ENCODE results near the gene CLCNKB.
"Not testable (repeated sequence)": the region's sequence is repeated elsewhere in the genome, so short reads cannot be mapped to it uniquely, and the experiment has no call there.

The CLCNKB gene

GRCh38 chr1:16061989-16062686 is 18.6 kb downstream of the CLCNKB start:
- not testable (repeated sequence) for DNase-seq

DNA sequence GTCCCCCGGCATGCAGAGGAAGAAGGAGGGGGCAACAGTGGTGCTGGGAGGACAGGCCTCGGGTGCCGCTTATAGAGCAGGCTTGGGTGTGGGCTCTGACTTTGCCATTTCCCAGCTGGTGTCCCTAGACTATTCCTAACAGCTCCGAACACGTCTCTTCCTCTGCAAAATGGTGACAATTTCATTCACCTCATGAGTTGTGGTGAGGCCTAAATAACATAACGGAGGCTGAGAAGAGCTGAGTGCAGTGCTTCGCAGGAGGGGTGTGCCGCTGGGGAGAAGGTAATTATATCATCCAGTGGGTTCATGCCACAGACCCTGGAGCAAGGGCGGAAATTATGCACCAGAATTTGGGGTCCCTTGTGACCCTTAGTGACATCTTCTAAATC is 19.1 kb downstream of the CLCNKB start:
- not testable (repeated sequence) for DNase-seq

GRCh38 chr1:16063226-16063829 is 19.7 kb downstream of the CLCNKB start:
- no peak for DNase-seq

GRCh38 chr1:16063921-16064320 is 20.3 kb downstream of the CLCNKB start:
- DNase-seq, result no peak

DNA sequence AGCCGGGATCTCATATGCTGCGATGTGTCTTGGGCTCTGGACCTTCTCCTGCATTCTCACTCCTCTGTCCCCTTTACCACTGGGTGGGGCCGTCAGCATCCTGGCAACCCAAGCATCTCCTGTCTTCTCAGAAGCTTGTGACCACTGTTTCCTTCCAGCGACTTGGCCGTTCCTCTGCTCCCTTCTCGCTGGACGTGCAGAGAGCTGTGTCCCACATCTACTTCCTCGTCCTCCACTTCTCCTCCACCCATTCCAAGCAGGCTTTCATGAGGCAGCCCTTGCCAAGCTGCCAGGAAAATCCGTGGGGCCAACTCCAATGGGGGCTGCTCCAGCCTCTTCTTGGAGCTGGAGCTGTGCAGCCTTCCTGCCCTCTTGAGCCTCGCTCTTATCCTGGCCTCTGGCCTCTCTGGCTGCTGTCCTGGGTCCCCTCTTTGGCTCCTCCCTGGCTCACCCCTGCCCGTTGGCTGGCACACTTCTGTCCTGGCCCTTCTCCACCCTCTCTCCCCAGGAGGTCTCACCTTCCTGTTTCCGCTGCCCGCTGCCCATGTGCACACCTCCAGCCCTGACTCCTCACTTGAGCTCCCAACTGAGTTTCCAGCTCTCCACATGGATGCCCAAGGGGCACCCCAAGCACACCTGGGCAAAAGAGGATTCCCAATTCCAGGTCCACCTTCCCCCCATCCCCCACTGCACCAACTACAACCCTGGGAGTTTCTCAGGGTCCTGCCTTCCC is 21.1 kb downstream of the CLCNKB start:
- no peak for DNase-seq

DNA sequence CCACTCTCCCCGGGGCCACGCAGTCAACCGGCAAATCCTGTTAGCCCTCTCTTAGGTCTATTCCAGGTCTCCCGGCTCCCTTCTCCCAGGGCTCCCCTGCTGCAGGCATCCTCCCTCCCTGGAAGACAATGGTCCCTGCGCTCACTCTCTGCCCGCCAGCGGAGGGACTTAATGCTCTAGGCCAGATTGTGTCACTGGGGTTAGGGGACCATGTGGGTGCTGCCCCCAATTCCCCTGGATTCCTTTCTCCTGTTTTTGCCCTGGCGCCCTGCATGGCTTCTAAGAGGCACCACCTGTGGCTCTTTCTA is 21.6 kb downstream of the CLCNKB start:
- no peak for DNase-seq

GRCh38 chr1:16066245-16066644 is 22.7 kb downstream of the CLCNKB start:
- DNase-seq, result no peak

- no peak for DNase-seq
Observed at GRCh38 chr1:16067127-16067768, 23.7 kb downstream of the CLCNKB start.

DNA sequence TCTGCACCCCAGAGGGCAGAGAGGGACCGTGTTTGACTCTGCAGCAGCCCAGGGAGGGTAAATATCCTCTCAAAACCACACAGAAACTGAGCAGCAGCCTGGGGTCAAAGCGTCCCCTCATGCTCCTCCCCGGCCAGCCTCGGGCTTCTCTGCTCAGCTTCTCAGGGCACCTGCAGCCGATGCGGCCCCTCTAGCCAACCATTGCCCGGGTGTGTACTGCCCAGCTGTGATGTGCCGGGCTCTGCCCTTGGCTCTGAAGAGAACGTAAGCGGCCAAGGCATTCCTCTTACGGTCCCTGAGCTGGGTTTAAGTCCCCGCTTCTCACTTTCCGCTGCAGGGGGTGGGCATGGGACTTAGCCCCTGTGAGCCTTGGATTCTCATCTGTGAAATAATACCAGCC is 24.4 kb downstream of the CLCNKB start:
- no peak for DNase-seq

GRCh38 chr1:16068356-16069270 is 25.0 kb downstream of the CLCNKB start:
- no peak for DNase-seq

DNA sequence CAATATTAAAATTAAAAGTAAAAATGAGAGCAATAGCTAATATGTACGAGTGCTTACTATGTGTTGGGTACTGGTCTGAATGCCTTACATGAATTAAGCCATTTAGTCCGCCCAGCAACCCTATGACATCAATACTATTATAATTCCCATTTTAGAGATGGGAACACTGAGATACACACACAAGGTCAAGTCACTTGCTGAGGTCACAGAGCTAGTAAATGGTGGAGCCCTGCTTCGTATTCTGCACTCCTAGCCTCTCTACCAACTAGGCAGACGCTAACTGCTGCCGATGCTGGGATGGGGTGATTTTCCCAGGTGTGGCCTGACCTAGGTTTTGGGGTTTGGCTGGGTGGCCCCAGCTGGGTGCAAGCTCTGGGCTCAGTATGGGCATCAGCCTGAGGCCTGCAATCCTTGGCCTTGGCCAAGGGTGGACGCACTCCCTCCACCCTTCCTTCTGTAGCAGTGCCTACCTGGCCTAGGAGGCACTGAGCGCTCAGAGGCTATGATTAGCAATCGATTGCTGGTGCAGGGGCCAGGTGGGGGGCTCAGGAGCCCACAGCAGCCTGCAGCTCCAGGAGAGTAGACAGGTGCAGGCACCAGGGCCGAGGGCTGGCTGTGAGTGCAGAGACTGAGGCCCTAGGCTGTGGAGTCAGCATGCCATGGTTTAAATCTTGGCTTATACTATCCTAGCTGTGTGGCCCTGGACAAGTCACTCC is 27.2 kb downstream of the CLCNKB start:
- DNase-seq, result no peak

GRCh38 chr1:16071614-16072013 is 28.0 kb downstream of the CLCNKB start:
- no peak for DNase-seq

GRCh38 chr1:16072095-16072494 is 28.5 kb downstream of the CLCNKB start:
- no peak for DNase-seq

DNA sequence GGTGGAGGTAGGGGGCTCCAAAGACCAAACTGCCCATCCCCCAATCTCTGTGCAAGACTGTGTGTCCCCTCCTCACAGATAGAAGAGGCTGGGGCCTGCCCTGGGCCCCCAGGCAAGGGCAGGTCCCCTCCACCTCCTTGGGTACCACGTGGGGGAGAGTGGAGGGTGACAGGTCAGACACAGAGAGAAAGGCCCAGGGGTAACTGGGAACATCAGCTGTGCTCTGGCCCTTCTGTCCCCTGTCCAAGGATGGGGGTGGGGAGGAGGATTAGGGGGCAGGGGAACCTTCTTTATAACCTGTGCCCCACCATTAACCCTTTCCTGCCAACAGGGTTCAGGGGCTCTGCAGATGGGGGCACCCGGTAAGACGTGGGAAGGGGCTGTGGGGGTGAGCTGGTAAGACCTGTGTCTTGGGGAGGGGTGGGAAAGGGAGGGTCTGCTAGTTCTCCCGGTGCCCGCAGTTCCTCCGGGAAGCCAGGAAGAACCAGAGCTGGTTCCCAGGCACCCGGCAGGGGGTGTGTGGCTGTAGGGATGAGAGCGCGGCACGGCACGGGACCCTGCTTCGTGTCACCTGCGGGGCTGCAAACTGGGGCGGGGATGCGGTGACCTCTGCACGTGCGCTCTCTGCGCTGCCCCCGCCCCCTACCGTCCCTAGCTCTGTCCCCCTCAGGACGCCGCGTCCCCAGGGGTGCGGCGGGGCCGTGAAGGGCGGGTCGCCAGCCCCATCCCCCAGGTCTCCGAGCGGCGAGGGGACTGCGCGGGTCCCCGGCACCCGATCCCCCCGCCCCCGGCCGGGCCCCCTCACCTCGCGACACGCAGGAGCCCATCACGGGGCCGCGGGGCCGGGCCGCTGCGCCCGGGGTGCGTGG is 29.3 kb downstream of the CLCNKB start:
- DNase-seq, result no peak

- DNase-seq, result no peak
Observed at GRCh38 chr1:16073490-16074119, 30.0 kb downstream of the CLCNKB start, which contains the start of gene FAM131C. Gene FAM131C (minus strand): TSS chr1:16073651. CDS start chr1:16073442, 209 bp downstream.

DNA sequence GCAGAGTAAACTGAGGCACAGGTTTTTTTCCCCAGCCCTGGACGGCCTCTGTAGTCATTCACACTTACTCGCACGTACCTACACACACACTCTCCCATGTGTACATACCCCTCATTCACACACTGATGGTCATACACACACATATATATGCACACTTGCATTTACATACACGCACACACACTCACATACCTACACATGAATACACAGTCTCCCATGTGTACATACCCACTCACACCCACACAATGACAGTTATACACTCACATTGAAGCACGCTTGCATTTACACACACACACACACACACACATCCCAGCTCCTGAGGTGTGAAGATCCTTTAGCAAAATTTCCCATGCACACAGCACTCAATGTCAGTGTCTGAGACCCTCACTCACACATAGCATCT is 30.6 kb downstream of the CLCNKB start:
- DNase-seq, result no peak

DNA sequence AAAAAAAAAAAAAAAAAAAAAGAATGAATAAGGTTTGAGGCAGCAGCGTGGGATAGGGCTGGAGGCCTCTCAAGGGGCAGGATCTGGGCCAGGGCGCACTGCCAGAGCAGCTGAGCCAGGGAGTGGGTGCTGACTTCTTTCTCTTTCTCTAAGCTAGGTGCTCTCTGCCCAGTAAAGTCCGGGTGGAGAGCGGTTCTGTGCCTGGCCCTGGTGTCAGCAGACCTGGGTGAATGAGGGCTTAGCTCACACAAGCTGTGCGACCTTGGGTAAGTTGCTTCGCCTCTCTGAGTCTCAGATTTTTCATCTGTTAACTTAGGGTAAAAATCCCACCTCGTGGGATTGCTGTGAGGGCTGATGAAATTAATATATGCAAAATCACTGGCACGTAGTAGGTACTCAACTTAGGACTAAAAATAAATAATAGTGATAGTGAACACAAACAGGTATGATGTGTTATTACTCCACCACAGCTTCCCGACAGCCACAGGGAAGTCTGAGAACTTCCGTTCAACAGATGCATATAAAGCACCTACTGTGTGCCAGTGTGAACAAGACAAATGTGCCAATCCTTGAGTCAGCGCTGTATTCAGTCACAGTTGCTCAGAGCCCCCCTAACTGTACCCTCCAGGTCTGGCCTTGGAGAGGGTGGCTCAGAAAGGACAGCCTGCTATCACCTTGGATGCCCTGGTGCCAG is 31.9 kb downstream of the CLCNKB start:
- peak in 1 of 2 experiments; percentile 43 for DNase-seq

DNA sequence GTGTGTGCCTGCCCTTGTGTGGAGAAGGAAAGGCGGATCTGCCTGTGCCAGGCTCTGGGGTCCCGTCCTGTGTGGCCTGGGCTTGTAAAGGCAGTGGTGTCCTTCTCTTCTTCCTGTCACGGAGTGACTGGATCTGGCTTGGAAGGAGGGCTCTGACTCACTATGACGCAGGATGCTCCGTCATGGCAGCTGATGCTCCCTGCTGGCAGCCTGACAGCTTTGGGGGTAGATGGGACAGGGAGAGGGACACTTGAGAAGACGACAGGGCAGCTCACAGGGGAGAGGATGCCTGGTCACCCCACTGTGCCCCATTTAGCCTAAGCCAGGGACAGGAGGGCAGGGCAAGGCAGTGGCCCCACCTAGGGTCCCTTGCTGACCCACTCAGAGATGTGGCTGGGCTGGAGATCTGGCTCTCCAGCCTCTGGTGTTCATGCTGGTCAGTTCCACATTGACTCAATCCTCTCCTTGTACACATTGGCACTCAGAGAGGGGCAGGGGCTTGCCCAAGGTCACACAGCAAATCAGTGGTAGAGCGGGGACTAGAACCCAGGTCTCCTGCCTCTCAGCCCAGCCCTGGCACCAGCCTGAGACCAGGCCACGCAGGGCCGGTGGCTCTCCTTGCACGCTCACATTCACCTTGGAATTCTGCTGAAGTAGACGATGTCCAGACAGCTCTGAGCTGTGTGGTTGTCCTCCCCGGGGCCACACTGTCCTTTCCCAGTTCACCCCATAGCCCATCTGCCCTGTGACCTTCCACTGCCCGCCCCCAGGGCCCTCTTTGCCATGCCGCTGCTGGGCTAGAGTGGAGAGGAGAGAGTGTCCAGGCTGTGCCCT is 32.7 kb downstream of the CLCNKB start:
- peak in 1 of 2 experiments; percentile 18 for DNase-seq

GRCh38 chr1:16076865-16077238 is 33.3 kb downstream of the CLCNKB start:
- no peak for DNase-seq

Measured in NCI-H446 (cell line).